HG02610 (cell line): ENCODE data around the gene TPRN.
A peak's percentile ranks its signal among the peaks of the same experiment; 100 is the strongest.

ENCODE experiments used
- ATAC-seq: cut with Tn5 transposase; IDR thresholded peaks from one replicate; pipeline ENCODE4 v1.9.1; 2021; ENCODE audit warnings: mild to moderate bottlenecking, moderate library complexity; ENCODE audit not compliant: unreplicated experiment

TPRN gene

DNA sequence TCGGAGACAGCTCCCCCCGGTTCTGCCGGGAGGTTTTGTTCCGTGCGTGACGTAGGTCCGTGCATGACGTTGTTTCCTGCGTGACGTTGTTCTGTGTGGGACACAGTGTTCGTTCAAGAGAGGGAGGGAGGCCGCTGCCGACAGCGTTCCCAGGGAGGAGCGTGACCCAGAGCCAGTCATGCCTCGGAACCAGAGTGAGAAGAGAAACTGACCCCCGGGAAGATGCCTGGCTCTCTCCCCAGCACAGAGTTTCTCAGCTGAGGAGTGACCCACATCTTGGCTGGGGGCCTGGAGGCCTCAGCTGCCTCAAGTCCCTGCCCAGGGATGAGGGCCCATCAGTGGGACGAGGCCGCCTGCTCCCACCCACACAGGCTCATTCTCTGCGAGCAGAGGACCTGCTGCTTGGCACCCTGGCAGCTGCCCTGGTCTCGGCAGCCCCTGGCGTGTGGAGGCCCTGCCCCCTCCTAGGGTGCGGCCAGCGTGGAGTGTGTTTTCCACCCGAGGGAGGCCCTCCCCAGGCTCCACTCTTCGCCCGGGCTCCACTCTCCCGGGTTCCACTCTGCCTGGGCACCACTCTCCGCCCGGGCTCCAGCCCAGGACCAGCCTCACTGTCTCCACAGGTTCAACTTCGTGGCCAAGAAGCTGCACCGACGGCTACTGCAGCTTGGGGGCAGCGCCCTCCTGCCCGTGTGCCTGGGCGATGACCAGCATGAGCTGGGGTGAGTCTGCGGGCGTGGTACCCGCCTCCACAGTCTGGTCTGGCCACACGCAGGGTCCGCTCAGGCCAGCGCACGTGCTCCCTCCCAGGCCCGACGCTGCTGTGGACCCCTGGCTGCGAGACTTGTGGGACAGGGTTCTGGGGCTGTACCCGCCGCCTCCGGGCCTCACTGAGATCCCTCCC is 12.9 kb upstream of the TPRN start:
- ATAC-seq: no peak

GRCh38 chr9:137212520-137212919 is 12.0 kb upstream of the TPRN start:
- ATAC-seq: no peak

DNA sequence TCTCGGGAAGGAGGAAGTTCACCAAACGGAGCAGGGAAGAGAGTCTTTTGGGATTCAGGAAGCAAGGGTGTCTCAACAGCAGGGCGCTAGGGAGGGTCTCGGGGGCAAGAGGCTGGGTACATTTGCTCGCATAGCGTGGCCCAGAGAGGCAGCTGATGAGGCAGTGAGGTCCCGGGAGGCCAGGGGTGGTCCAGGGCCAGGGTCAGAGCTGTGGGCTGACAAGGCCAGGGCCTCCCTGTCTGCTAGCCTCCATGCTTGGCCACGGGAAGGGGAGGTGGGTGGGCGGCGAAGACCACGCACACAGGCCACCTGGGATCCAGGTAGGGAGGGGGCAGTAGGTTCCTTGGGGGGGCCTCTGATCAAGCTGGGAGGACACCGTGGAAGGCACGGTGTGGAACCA is 11.0 kb upstream of the TPRN start:
- no peak for ATAC-seq

GRCh38 chr9:137206602-137207001 is 6.1 kb upstream of the TPRN start:
- ATAC-seq: no peak

GRCh38 chr9:137205126-137206069 is 4.9 kb upstream of the TPRN start, which contains the start of the genes NDOR1 and TMEM203:
Gene NDOR1, plus strand, starts transcription at chr9:137205700. Its CDS starts 78 bp downstream, at chr9:137205778.
Gene TMEM203, minus strand, starts transcription at chr9:137205648. Its CDS starts 234 bp downstream, at chr9:137205414.
- peak; percentile 44 for ATAC-seq

DNA sequence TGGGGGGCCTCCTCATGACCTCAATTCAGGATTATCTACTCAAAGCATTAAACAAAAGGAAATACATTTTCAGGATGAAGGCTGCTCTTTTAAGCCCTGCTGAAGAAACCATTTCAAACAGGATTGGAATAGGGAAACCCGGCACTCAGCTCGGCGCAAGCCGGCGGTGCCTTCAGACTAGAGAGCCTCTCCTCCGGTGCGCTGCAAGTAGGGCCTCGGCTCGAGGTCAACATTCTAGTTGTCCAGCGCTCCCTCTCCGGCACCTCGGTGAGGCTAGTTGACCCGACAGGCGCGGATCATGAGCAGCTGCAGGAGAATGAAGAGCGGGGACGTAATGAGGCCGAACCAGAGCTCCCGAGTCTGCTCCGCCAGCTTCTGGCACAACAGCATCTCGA is 4.2 kb upstream of the TPRN start:
- ATAC-seq: no peak

- no peak for ATAC-seq
Measured at GRCh38 chr9:137202966-137203365, 2.4 kb upstream of the TPRN start.

GRCh38 chr9:137201205-137201868 is 796 bp upstream of the TPRN start:
- ATAC-seq: no peak

DNA sequence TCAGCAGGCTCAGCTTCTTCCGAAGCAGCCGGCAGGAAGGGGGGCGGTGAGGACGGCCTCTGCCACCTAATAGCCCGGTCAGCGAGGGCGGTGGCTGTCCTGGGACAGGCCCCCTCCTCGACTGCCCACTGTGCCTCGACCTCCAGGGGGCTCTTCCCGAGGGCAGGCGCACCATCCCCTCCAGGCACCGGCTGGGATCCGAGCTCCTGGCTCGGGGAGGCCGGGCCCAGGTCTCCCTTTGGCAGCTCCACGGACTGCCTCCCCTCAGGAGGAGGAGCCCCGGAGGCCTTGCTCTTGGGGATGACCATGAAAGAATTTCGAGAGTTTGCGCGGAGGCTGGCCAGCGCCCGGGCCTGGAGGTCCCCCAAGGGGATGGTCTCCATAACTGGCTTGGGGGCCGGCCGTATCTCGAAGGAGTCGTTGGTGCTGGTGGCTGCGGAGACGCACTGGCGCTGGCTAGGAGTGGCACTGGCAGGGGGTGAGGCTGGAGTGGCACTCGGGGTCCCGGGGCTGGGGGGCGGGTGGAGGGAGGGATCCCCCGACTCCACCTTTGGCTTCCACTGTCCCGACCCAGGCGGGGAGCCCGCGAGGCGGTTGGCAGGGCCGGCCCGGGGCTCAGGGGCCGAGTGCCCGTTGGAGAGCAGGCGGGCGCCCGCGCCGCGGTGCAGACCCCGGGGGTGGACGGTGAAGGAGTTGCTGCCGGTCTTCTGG is 975 bp downstream of the TPRN start:
- ATAC-seq: no peak

DNA sequence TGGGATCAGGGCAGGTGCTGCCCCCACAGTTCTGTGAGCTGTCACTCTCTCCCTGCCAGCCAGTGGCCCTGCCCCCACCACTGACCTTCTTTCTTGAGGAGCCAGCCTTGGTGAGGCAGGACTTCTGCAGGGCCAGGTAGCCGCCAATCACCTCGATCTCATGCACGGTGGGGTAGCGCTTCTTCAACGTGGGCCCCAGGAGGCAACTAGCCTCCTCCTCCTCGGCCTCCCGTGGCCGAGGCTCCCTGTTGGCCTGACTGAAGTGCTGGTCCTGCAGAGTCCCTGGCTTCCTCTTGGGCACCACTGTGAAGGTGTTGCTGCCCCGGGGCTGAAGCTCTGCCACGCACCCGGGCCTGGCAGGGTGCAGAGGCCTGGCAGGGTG is 1.6 kb downstream of the TPRN start:
- no peak for ATAC-seq

- ATAC-seq: no peak
Measured at GRCh38 chr9:137198051-137198901, 2.3 kb downstream of the TPRN start.

DNA sequence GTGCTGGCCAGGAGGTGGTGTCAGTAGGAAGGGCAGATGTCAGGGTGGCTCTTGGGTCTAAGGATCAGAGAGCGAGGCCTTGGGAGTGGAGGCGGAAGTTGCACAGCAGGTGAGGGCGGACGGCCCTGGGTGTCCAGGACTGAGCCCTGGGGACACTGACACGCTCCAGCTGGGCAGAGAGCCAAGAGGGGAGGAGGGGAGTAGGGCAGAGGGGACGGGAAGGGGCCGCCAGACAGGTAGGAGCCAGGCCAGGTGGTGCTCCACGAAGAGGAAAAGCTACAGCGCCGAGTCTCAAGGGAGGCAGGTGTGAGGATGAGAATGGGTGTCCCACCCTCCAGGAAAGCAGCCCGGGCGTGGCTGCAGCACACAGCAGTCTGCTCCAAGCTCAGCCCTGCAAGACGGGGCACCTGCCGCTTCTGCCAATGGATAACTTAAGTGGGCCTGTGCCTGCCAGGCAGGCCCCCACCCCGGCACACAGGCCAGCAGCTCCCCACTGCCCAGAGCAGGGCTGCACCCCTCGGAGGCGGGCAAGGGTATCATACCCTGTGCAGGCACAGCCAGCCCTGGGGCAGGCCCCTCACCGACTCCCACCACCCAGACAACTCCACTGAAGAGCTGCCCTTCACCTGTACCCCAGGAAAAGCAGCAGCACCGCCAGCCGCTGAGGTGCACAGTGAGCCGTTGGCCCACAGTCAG is 4.9 kb downstream of the TPRN start:
- no peak for ATAC-seq

DNA sequence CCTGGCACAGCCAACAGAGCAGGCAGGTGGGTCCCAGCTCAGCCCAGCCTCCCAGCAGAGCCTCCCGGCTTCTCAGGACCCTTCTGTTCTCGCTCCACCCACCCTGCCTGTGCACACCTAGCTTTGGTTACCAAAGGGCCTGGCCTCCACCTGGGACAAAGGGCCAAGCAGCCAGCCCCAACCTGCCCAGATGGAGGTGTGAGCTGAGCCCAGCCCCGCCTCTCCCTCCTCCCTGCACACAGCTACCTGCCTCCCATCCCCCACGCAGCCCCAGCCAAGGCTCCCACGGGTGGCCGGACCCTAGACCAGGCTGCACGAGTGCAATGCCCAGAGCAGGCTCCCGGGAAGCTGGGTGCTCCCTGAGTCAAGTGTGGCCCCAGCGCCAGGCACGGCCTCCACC is 5.6 kb downstream of the TPRN start:
- ATAC-seq: no peak

- no peak for ATAC-seq
Measured at GRCh38 chr9:137194388-137194787, 6.2 kb downstream of the TPRN start.

- no peak for ATAC-seq
Measured at GRCh38 chr9:137193771-137194170, 6.8 kb downstream of the TPRN start.

- ATAC-seq: no peak
Measured at GRCh38 chr9:137192859-137193258, 7.7 kb downstream of the TPRN start.

DNA sequence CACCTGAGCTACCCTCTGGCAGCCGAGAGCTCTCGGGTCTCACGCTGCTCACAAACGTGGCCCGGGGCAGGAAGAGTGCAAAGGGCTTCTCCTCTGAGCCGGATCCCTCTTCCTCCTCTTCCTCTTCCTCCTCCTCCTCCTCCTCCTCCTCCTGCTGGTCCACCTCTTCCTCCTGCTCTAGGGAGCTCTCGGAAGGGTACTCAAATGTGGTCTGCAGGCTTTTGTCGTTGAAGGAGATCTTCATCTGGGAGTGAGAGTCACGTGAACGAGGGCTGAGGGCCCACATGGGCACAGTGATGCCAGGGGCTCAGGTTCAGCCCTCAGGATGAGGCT is 8.1 kb downstream of the TPRN start:
- no peak for ATAC-seq

- no peak for ATAC-seq
Measured at GRCh38 chr9:137191691-137192447, 8.7 kb downstream of the TPRN start.
